H1 (cell line): ENCODE data around the gene COLQ. TPM values are rescaled to one million over a fixed set of nuclear protein-coding genes. Genes with fewer than 3 reads are reported as not detected.

Source experiments
- CTCF ChIA-PET: fragments of 300-600 bp; sonication (Branson Sonifier 250); formaldehyde crosslinking; loops from one replicate; lab custom pipeline; 2021; ENCODE audit not compliant: partially characterized antibody; lab: Charles Lee
- POLR2A ChIA-PET: fragments of 300-600 bp; sonication (Branson Sonifier 250); formaldehyde crosslinking; loops from one replicate; lab custom pipeline; 2021; ENCODE audit warnings: inconsistent platforms; ENCODE audit not compliant: partially characterized antibody; lab: Charles Lee
- DNase-seq, 2 experiments: peaks; one replicate each; pipeline versions ENCODE4 v3.0.0 to v3.0.0-alpha.2; 2010 to 2022; ENCODE audit warnings: low spot score in 2 of 2, low read depth in 1 of 2, mixed read lengths in 1 of 2
- FAIRE-seq: peaks from 2 replicates; lab custom pipeline; 2011; peaks lifted over from hg19 to GRCh38; lab: Jason Lieb, UNC
- H2AFZ ChIP-seq: 2 replicates; pipeline ENCODE4 v1.8.1; 2012; ENCODE audit warnings: low read length, inconsistent platforms
- H2AK5ac ChIP-seq: 2 replicates; pipeline ENCODE4 v1.6.1; 2013; ENCODE audit warnings: low read depth, low read length
- H2BK120ac ChIP-seq: replicated peaks from 2 replicates; pipeline ENCODE3; 2013; ENCODE audit warnings: low read depth, low read length, inconsistent platforms
- H2BK12ac ChIP-seq: 2 replicates; pipeline ENCODE4 v1.6.1; 2013; ENCODE audit warnings: low read depth, low read length
- H2BK15ac ChIP-seq: 2 replicates; pipeline ENCODE4 v1.6.1; 2013; ENCODE audit warnings: low read length
- H2BK20ac ChIP-seq: 2 replicates; pipeline ENCODE4 v1.6.1; 2013; ENCODE audit warnings: low read length
- H2BK5ac ChIP-seq: 2 replicates; pipeline ENCODE4 v1.6.1; 2013; ENCODE audit warnings: low read depth, low read length
- H3K14ac ChIP-seq: 2 replicates; pipeline ENCODE4 v1.6.1; 2013; ENCODE audit warnings: inconsistent platforms; ENCODE audit not compliant: insufficient read length
- H3K18ac ChIP-seq: 2 replicates; pipeline ENCODE4 v1.6.1; 2013; ENCODE audit warnings: low read length; ENCODE audit errors: extremely low read depth
- H3K23ac ChIP-seq: 2 replicates; pipeline ENCODE4 v1.6.1; 2013; ENCODE audit warnings: inconsistent platforms; ENCODE audit not compliant: insufficient read length
- H3K23me2 ChIP-seq: 2 replicates; pipeline ENCODE4 v1.6.1; 2013; ENCODE audit warnings: low read depth, low read length
- H3K27ac ChIP-seq: 2 replicates; pipeline ENCODE4 v1.6.1; 2011; ENCODE audit warnings: low read depth, low read length, inconsistent platforms
- H3K27me3 ChIP-seq, 4 experiments: replicated peaks in 1 of 4; 1 replicate in 1 of 4; 2 replicates in 3 of 4; pipeline versions ENCODE4 v1.6.1 to v1.8.1; 2011 to 2013; ENCODE audit warnings: low read length in 3 of 4, mild to moderate bottlenecking in 3 of 4, inconsistent platforms in 2 of 4, mixed read lengths in 2 of 4, moderate library complexity in 1 of 4; ENCODE audit not compliant: control insufficient read depth in 3 of 4, insufficient read depth in 3 of 4; ENCODE audit errors: extremely low read depth in 1 of 4
- H3K36me3 ChIP-seq, 4 experiments: 2 replicates each; pipeline versions ENCODE4 v1.6.1 to v1.8.1; 2011 to 2013; ENCODE audit warnings: mild to moderate bottlenecking in 4 of 4, low read length in 3 of 4, moderate library complexity in 2 of 4, control low read depth in 1 of 4, inconsistent platforms in 1 of 4; ENCODE audit not compliant: insufficient read depth in 4 of 4, control insufficient read depth in 2 of 4
- H3K4ac ChIP-seq: replicated peaks from 2 replicates; pipeline ENCODE3; 2013; ENCODE audit warnings: low read length, low read depth, mixed read lengths, inconsistent platforms; ENCODE audit not compliant: insufficient read length
- H3K4me1 ChIP-seq, 4 experiments: replicated peaks in 1 of 4; 1 replicate in 1 of 4; 2 replicates in 3 of 4; pipeline versions ENCODE4 v1.6.1 to v1.8.1; 2011 to 2013; ENCODE audit warnings: low read length in 3 of 4, inconsistent platforms in 2 of 4, mixed read lengths in 1 of 4; ENCODE audit not compliant: insufficient read depth in 4 of 4, control insufficient read depth in 3 of 4
- H3K4me2 ChIP-seq, 2 experiments: 2 replicates each; pipeline versions ENCODE4 v1.6.1 to v1.8.1; 2011 to 2013; ENCODE audit warnings: low read depth in 2 of 2, low read length in 2 of 2, control low read depth in 1 of 2, inconsistent platforms in 1 of 2, mild to moderate bottlenecking in 1 of 2; ENCODE audit not compliant: insufficient read depth in 1 of 2
- H3K4me3 ChIP-seq, 4 experiments: fragments of 200-600, 300-600 bp in 1 of 4; sonication (generic), shearing (Covaris generic), sonication (Bioruptor Twin) in 1 of 4; 2 replicates each; pipeline versions ENCODE4 v1.5.1 to v1.8.1; 2011 to 2016; ENCODE audit warnings: low read length in 4 of 4, low read depth in 3 of 4, control low read depth in 2 of 4, inconsistent platforms in 2 of 4, mild to moderate bottlenecking in 2 of 4, mixed read lengths in 1 of 4, moderate library complexity in 1 of 4; ENCODE audit not compliant: insufficient read depth in 2 of 4; ENCODE audit errors: extremely low read depth in 1 of 4
- H3K56ac ChIP-seq: replicated peaks from 2 replicates; pipeline ENCODE3; 2013; ENCODE audit warnings: low read depth, mild to moderate bottlenecking, mixed read lengths, low read length, inconsistent platforms; ENCODE audit not compliant: insufficient read length
- H3K79me1 ChIP-seq: 2 replicates; pipeline ENCODE4 v1.6.1; 2013; ENCODE audit warnings: low read depth, low read length, control low read depth
- H3K79me2 ChIP-seq, 2 experiments: 2 replicates each; pipeline versions ENCODE4 v1.6.1 to v1.8.1; 2012 to 2013; ENCODE audit warnings: low read length in 2 of 2, mild to moderate bottlenecking in 2 of 2, inconsistent platforms in 1 of 2; ENCODE audit not compliant: insufficient read depth in 2 of 2, control insufficient read depth in 1 of 2
- H3K9ac ChIP-seq, 4 experiments: replicated peaks in 1 of 4; 1 replicate in 1 of 4; 2 replicates in 3 of 4; pipeline versions ENCODE4 v1.6.1 to v1.8.1; 2011 to 2013; ENCODE audit warnings: low read depth in 3 of 4, low read length in 3 of 4, control low read depth in 2 of 4, mild to moderate bottlenecking in 2 of 4, moderate library complexity in 2 of 4, inconsistent platforms in 1 of 4; ENCODE audit errors: extremely low read depth in 1 of 4
- H3K9me3 ChIP-seq, 2 experiments: 2 replicates each; pipeline versions ENCODE4 v1.6.1 to v1.8.1; 2012 to 2013; ENCODE audit warnings: mild to moderate bottlenecking in 2 of 2, moderate library complexity in 2 of 2, control low read depth in 1 of 2, inconsistent platforms in 1 of 2, low read depth in 1 of 2, low read length in 1 of 2, mixed read lengths in 1 of 2; ENCODE audit not compliant: insufficient read depth in 2 of 2
- H4K20me1 ChIP-seq, 2 experiments: replicated peaks in 1 of 2; 2 replicates each; pipeline versions ENCODE3 to v1.8.1; 2011 to 2013; ENCODE audit warnings: inconsistent platforms in 2 of 2, low read length in 2 of 2, mild to moderate bottlenecking in 1 of 2; ENCODE audit not compliant: insufficient read depth in 2 of 2, control insufficient read depth in 1 of 2
- H4K5ac ChIP-seq: 2 replicates; pipeline ENCODE4 v1.6.1; 2013; ENCODE audit warnings: low read length, low read depth, mixed read lengths, inconsistent platforms; ENCODE audit not compliant: insufficient read length
- H4K8ac ChIP-seq: 2 replicates; pipeline ENCODE4 v1.8.0; 2013; ENCODE audit warnings: mild to moderate bottlenecking, moderate library complexity, low read length, inconsistent platforms; ENCODE audit not compliant: insufficient read depth; ENCODE audit errors: extremely low read depth
- H4K91ac ChIP-seq: replicated peaks from 2 replicates; pipeline ENCODE3; 2013; ENCODE audit warnings: low read length, mixed read lengths, inconsistent platforms; ENCODE audit not compliant: insufficient read length
- POU5F1 ChIP-seq: IDR thresholded peaks from 2 replicates; pipeline ENCODE4 v1.6.1; 2011; ENCODE audit warnings: low read depth, mild to moderate bottlenecking, low read length, moderate library complexity
- TEAD4 ChIP-seq: IDR thresholded peaks from 2 replicates; pipeline ENCODE4 v1.6.1; 2012; ENCODE audit warnings: low read depth, low read length, inconsistent platforms, mixed read lengths
- WGBS, 2 experiments: shearing (Covaris generic) in 1 of 2; methylation state at CpG; one replicate each; pipeline versions ENCODE4 v1.1.6 to v1.1.7; 2013 to 2015; ENCODE audit warnings: low lambda C conversion rate in 2 of 2, mixed read lengths in 2 of 2, inconsistent platforms in 1 of 2, low coverage in 1 of 2, missing lambda C conversion rate in 1 of 2; ENCODE audit not compliant: insufficient replicate concordance in 2 of 2, insufficient coverage in 1 of 2, insufficient read length in 1 of 2; ENCODE audit errors: extremely low coverage in 1 of 2, missing lambda C conversion rate in 1 of 2; 5-methylcytosine and 5-hydroxymethylcytosine counted together
- polyA plus RNA-seq, 7 experiments: library from polyadenylated mRNA; depleted of rRNA in 3 of 7; stranded (reverse) in 5 of 7; unstranded in 2 of 7; fragments of >200 nt in 5 of 7; fragments of 200-250 nt in 2 of 7; gene quantifications; 1 replicate in 5 of 7; 2 replicates in 1 of 7; 4 replicates in 1 of 7; pipeline versions ENCODE4 v1.2.1 to v1.2.3, GENCODE V29; 2011 to 2013; ENCODE audit warnings: missing spikeins in 2 of 7, mixed read lengths in 2 of 7
- total RNA-seq: library from RNA; stranded (reverse); fragmentation: NEBNext Ultra II Directional; extraction: Animal tissue kit (Norgen Biotek cat#: 25700); gene quantifications from 2 replicates; pipeline ENCODE4 v1.2.1, GENCODE V29; 2021

Gene COLQ
- total and polyA plus RNA-seq, 2 of the 8 experiments (the other 6 are each of a cell fraction or from before 2014, with no cell fraction given), result 1.5 to 1.9 TPM

DNA sequence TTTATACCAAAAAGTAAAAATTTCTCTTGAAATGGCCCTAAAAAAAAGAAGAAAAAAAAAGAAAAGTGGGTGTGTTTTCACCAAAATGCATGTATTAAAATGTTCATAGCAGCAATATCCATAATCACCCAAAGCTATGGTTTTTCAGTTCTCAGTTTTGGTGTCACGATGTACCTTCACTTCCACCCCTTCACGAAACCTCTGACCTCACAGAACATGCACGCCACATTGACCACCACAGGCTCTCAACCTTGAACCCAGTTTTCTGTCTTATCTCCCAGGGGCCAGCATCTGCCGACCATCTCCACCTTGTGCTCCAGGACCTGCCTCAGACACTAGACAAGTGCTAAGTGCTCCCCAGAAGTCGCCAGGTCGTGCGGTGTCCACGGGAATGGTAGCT is 30.4 kb downstream of the COLQ start:
- H3K4me3 ChIP-seq, result no peak overlapping the region
- H4K5ac ChIP-seq, result no peak overlapping the region
- H4K20me1 ChIP-seq, result no peaks in the 10 kb centered on the region
- H3K9ac ChIP-seq, result no peak overlapping the region
- no peak overlapping the region for H2BK20ac ChIP-seq
- H2AFZ ChIP-seq, result no peak overlapping the region
- CTCF ChIA-PET, result interaction anchor here (0.9 to 1.2 kb wide), 2 partner anchors 36 to 66 kb away, joined by 3 read pairs; no protein-coding TSS in a partner anchor
- no peaks in the 10 kb centered on the region for H3K27me3 ChIP-seq
- H2BK120ac ChIP-seq, result no peak overlapping the region
- no peaks in the 10 kb centered on the region for H3K79me2 ChIP-seq
- H2BK12ac ChIP-seq, result no peak overlapping the region
- 91% methylated on average over 8 of the region's 8 CpGs; no CpG with 5 or more reads in 1 of the 2 experiments for WGBS, 2 experiments
- no peak overlapping the region for H3K23ac ChIP-seq
- H4K91ac ChIP-seq, result no peak overlapping the region
- H3K9me3 ChIP-seq, result no peaks in the 10 kb centered on the region
- DNase-seq (no peak), FAIRE-seq (no peak)
- H3K4me2 ChIP-seq, result no peak overlapping the region
- no peak overlapping the region for H3K56ac ChIP-seq
- no peaks in the 10 kb centered on the region for H3K36me3 ChIP-seq
- no peak overlapping the region for H2AK5ac ChIP-seq
- no peak overlapping the region for H2BK15ac ChIP-seq
- H3K4ac ChIP-seq, result no peak overlapping the region
- H2BK5ac ChIP-seq, result no peak overlapping the region
- POLR2A ChIA-PET, result no interaction called here
- H3K4me1 ChIP-seq, result peaks cover 2 to 7% (median 4%) of the 10 kb centered on the region in 4 experiments; a peak in 6 of 7 replicates
- H3K27ac ChIP-seq, result no peak overlapping the region
- H3K18ac ChIP-seq, result no peak overlapping the region
- no peak overlapping the region for H3K14ac ChIP-seq
- H3K23me2 ChIP-seq, result no peaks in the 10 kb centered on the region
- TF ChIP-seq POU5F1 (no peak), TEAD4 (no peak)
- no peak overlapping the region for H4K8ac ChIP-seq
- no peaks in the 10 kb centered on the region for H3K79me1 ChIP-seq
